ENCODE results near the gene HK3.

HK3 gene

DNA sequence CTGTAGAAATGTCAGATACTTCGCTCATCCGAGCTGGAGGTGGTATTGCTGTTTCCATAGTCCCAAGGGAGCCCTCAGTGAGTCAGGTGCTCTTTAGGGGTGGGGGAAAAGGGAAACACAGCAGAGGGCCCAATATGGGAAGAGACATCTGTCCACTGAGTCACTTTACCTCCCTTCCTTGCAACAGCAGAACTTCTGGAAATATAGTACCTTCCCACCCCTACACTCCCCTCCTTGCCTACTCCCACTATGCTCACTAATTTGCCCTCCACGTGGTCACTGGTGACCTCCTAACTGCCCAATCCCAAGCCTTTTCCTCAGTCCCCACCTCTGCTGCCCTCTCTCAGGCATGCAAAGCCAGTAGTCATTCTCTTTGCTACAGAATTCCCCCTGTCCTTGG lies 1.9 kb downstream of the HK3 start:
- DNase-seq (ENCODE audit: low read depth) = no peak
- no peak overlapping the region for H3K4me3 ChIP-seq (ENCODE audit: low read length)
- TF ChIP-seq, protein P1, sequence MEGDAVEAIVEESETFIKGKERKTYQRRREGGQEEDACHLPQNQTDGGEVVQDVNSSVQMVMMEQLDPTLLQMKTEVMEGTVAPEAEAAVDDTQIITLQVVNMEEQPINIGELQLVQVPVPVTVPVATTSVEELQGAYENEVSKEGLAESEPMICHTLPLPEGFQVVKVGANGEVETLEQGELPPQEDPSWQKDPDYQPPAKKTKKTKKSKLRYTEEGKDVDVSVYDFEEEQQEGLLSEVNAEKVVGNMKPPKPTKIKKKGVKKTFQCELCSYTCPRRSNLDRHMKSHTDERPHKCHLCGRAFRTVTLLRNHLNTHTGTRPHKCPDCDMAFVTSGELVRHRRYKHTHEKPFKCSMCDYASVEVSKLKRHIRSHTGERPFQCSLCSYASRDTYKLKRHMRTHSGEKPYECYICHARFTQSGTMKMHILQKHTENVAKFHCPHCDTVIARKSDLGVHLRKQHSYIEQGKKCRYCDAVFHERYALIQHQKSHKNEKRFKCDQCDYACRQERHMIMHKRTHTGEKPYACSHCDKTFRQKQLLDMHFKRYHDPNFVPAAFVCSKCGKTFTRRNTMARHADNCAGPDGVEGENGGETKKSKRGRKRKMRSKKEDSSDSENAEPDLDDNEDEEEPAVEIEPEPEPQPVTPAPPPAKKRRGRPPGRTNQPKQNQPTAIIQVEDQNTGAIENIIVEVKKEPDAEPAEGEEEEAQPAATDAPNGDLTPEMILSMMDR (conservative IDR thresholded peaks at IDR 0.05; ENCODE audit: low read length) = no peak

DNA sequence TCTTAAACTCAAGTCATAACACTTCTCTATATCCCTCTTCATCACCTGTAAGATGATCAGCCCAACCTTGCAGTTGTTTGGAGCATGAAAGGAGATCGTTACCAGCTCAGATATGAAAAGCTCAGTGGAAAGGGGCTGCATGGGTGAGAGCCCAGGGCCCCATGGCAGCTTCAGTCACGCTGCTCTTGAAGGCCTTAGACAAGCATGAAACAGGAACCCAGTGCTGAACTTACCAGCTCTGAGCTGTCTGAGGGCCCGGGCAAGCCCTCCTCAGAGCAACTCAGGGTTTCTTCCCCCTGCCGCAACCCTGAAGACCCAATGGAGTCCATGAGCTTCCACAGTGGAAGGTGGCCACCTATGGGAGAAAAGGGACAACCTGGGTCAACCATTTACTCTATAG lies 3.3 kb downstream of the HK3 start:
- H3K4me3 ChIP-seq (ENCODE audit: low read length) = no peak overlapping the region
- DNase-seq (ENCODE audit: low read depth) = no peak
- TF ChIP-seq, protein P1 (conservative IDR thresholded peaks at IDR 0.05; ENCODE audit: low read length) = no peak

DNA sequence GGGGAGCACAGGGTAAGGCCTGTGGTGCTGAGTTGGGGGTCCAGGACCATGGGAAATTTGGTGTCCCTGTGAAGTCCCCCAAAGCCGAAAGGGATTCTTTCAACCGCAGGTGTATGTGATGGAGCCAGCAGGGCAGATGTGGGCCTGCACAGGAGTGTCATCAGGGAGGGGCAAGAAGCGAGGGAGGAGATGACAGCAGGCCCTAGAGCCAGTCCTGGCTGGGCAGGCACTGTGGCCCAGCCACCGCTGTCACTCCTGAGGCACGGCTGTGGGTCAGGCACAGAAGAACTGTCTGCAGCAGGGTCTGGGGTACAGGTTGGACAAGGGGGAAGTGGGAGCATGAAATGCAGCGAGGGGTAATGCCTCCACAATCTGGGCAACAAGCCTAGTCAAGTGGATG lies 4.8 kb downstream of the HK3 start:
- TF ChIP-seq, protein P1 (conservative IDR thresholded peaks at IDR 0.05; ENCODE audit: low read length) = no peak
- H3K4me3 ChIP-seq (ENCODE audit: low read length) = no peak overlapping the region
- DNase-seq (ENCODE audit: low read depth) = no peak

DNA sequence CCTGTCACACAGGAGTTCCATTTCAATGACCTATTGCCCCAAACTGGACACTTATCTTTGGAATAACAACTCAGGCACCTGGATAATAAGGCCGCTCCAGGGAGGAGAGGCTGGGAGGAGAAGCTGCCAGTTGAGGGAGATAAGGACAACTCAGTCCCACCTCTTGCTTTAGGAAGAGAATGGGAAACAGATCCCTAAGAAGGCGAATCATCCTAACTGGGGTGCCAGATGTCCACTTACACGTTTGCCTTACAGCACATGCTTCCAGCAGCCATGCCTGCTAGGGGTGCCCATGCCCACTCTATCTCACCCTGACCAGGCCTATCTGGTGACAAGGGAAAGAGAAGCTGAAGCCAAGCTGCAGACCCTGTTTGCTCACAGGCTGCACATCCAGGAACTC lies 6.5 kb downstream of the HK3 start:
- TF ChIP-seq, protein P1 (conservative IDR thresholded peaks at IDR 0.05; ENCODE audit: low read length) = no peak
- no peak for DNase-seq (ENCODE audit: low read depth)
- no peak overlapping the region for H3K4me3 ChIP-seq (ENCODE audit: low read length)

DNA sequence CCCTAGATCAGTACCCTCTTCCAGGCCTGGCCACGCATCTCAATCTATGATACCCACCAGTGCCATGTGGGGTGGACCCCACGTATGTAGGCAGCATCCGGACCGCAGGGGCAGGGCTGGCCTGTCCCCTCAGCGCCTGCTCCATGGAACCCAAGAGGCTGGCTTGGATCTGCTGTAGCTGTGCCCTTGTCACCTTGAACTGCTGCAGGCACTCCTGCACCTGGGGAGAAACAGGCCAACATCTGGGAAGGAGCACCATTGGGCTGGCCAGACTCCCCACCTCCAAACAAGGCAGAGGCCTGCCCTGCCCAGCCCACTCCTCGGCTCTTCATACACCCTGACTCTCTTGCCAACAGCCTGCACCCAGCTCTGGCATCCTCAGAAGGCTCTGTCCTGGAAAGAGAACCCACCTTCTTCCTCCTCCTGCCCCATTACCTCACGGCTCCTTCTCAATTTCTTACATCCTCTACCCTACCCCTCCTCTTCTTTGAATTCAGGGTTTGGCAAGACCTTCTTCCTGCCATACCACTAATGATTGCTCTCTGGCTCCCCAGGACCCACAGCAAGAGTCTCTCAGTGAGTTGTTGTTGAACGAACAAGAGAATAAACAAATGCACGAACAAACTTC lies 7.7 kb downstream of the HK3 start:
- TF ChIP-seq, protein P1 (conservative IDR thresholded peaks at IDR 0.05; ENCODE audit: low read length) = no peak
- H3K4me3 ChIP-seq (ENCODE audit: low read length) = no peak overlapping the region
- DNase-seq (ENCODE audit: low read depth) = no peak

DNA sequence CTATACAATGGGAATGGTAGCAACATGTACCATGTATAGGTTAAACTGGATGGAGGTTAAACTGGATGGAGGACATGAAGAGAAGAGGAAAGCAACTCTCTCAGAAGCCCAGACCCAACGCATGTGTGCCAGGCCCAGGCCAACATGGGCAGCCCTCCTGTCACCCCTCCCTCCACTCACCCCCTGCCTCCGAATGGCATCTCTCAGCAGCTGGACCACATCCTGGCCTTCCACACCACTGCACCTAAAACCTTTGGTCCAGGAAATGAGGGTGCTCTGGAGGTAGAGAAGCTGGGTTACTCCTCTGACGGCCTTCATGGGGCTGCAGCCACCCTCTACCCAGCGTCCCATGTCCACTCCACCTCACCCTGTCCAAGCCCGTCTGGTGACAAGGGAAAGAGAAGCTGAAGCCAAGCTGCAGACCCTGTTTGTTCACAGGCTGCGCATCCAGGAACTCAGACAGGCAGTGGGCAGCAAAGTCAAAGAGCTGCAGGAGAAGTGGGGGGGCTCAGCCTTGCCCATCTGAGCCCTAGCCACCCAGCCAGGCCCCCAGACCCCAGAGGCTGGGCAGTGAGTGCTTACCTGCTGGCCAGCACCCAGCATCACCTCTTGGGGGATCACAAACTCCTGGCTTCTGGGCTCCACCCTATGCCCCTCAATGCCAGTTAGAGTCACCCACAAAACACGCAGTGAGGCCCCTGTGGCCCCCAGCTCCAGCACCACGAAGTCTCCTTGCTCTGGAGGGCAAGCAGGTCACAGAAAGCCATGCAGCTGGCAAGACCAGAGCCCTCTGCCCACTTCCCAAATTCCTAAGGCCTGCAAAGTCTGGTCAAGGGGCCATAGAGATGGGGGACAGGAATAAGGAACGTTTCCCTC lies 8.5 kb downstream of the HK3 start:
- TF ChIP-seq, protein P1 (conservative IDR thresholded peaks at IDR 0.05; ENCODE audit: low read length) = no peak
- no peak overlapping the region for H3K4me3 ChIP-seq (ENCODE audit: low read length)
- no peak for DNase-seq (ENCODE audit: low read depth)
